HG03159 (cell line): ENCODE measurements around the gene STAG2.

Experiments used
- ATAC-seq: cut with Tn5 transposase; IDR thresholded peaks from one replicate; pipeline ENCODE4 v1.9.1; 2021; ENCODE audit warnings: mild to moderate bottlenecking, moderate library complexity; ENCODE audit not compliant: unreplicated experiment

Gene STAG2

DNA sequence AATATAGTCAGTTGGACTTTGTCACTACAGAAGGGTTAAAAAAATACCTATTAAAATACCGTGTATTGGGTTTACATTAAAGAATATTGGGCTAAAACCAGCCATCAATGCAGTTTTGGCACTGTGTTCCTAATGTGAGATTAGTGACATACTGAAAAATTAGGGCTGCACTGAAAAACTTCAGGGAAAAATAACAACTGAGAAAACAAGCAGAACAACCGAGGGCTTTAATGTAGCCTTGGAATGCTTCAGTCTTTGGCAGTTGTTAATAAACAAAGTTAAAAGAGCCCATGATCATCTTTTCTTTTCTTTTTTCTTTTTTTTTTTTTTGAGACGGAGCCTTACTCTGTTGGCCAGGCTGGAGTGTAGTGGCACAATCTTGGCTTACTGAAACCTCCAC lies 12.4 kb downstream of the STAG2 start:
- ATAC-seq: no peak

DNA sequence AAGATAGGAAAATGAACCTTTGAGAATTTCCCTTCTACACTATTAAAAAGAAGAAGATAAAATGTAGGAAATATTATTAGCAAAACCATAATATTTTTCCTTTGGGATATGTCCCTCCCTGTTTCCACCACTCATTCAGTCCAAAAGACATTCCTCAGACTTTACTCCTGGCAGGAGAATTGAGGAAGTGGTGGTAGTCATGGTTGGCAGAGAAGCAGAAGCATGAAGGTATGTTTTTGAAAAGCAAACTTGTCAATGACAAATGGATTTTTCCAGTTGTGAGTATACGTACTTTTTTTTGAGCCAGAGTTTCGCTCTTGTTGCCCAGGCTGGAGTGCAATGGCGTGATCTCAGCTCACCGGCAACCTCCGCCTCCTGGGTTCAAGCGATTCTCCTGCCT lies 13.7 kb downstream of the STAG2 start:
- ATAC-seq: no peak

DNA sequence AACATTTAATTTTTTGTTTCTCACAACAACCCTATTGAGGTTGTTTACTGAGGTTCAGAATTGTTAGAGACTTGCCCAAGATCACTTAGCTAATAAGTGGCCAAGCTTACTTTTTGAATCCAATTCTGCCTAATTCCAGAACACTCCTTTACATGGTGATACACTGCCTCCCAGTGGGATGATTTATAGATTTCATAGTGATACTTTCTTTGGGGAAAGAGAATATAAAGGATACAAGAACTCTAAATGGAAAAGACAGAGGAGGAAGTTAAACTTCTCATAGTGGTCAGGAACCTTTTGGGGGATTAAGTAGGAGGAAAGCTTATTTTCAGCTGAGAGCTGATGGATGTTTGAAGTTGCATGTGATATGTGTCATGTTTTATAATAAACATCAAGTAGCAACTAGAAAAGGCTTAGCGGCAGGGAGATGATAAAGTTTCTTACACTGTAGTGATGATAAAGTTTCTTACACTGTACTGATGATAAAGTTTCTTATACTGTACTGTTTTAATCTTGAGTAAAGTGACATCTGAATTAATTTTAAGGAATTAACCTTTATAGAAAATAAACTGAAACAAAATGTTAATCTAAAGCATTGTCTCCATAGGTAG lies 15.3 kb downstream of the STAG2 start:
- no peak for ATAC-seq

DNA sequence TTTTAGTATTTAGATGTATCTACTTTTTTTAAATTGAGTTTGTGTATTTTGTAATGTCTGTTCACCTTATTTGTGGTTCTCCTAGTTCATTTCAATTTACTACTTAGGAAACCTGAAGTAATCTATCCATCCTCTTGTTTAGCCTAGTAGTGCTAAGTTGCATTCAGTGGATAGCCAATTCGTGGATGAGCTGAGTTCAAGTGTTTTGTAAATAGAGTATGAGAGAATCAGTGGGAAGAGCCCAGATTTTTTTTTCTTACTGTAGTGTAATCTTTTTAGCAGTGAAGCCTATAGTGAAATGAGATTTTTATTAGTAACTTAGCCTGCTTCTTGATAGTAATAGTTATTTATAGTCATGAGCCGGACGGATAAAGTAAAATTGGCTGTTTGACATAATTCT lies 21.7 kb downstream of the STAG2 start:
- no peak for ATAC-seq

DNA sequence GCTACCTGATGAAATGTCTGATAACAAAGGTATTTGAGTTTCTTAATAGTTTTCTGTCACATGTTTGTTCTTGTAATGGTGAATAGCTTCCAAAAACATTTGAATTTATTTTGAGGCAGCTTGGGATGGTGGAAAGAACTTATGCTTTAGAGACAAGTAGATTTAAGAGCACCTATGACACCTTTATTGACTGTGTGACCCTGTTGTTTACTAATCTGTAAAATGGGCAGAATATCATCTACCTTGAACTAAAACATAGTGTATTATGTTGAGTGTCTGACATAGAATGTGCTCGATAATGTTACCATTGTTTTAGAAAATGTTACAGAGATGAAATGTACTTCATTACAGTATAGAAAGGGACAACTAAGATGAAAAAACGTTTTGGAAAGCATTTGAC lies 24.9 kb downstream of the STAG2 start:
- no peak for ATAC-seq

DNA sequence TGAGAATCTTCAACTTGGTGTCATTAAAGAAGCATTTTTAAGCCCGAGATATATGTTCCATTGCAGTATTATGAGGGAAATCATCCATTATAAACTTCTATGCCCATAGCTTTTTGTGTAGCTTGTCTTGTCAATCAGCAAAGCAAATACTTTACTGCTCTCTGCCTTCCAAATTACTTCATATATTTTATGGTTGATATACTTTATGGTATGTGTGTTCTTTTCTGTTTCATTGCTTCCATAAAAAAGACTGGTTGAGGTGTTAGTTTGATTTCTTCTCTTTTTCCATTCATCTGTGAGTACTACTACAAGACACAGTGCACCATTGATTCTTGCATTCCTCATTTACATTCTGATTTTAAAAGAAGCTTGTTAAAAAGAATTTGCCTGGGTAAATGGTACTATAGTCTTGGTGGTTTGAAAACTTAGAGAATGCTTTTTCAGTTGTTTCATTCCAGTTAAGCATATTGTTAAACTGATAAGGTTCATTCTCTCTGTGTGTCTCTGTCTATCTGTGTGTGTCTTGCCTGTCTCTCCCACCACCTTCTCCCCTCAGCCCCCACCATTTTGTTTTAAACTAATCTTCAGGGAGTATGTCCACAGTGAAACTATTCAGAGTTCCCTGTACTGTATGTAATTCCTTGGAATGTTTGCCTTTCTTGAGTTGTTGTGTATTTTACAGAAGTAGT lies 27.1 kb downstream of the STAG2 start:
- no peak for ATAC-seq

DNA sequence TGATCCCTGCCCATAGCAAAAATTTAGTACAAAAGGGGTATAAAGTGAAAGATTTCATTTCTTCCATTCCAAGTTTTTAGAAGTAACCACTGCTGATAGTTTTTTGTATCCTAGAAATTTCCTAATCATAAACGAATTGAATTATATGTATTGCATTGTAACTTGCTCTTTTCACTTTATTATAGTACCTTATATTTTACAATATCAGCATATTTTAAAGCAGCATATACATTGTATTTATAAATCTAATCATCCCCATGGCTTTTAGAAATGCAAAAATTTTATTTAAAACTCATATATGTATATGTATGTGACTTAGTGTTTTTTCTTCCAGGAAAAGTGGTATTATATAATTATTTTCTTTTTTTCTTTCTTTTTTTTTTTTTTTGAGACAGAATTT lies 27.7 kb downstream of the STAG2 start:
- ATAC-seq: no peak

DNA sequence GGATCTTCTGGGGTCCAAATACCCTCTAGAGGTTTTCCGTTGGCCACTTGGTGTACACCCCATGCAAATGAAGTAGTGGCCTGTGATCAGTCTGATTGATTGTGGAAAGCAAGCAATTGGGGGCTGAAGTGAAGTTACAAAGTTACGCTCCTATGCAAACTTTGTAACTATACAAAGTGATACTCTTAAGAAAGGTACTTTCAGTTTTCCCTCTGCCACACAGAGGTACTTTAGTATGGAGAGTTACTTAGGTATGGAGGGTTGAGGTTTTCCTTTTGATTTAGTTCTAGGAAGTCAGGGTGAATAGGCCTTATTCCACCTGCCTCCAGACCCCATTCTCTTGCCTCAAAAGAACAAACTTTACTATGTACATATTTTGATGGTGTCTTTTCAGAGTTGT lies 28.7 kb downstream of the STAG2 start:
- no peak for ATAC-seq

DNA sequence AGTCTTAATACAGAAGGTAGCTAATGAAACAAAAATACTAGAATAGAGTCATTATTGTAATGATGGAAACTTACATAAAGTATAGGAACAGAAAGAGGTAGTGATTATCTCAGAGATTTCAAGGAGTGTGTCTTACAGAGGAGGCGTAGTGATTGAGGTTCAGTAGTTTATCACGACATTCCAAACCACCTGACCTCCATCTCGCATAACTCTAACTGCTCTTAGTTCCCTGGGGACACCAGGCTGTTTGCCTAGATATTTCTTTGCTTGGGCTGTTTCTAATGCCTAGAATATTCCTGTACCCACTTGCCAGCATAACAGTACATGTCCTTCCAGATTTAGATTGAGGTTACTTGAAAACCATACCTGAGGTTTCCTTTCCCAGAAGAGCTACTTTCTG lies 29.1 kb downstream of the STAG2 start:
- no peak for ATAC-seq

DNA sequence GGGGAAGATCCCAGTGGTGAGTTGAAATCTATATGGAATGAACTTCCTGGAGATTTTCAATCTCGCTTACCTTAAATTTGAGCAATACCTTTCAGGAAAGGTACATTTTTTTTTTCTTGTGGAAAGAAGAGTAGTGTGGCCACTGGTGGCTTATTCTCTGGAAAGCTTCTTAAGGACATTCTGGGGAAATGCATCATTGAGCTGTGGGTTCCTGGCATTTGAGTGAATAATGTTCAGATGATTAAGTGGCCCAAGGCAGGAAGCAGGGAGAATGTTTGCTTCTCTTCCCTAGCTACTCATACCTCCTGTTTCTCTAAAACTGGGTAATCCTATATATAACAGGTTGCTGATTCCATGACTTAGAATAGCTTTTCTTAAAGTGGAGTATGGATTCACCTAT lies 31.8 kb downstream of the STAG2 start:
- no peak for ATAC-seq

DNA sequence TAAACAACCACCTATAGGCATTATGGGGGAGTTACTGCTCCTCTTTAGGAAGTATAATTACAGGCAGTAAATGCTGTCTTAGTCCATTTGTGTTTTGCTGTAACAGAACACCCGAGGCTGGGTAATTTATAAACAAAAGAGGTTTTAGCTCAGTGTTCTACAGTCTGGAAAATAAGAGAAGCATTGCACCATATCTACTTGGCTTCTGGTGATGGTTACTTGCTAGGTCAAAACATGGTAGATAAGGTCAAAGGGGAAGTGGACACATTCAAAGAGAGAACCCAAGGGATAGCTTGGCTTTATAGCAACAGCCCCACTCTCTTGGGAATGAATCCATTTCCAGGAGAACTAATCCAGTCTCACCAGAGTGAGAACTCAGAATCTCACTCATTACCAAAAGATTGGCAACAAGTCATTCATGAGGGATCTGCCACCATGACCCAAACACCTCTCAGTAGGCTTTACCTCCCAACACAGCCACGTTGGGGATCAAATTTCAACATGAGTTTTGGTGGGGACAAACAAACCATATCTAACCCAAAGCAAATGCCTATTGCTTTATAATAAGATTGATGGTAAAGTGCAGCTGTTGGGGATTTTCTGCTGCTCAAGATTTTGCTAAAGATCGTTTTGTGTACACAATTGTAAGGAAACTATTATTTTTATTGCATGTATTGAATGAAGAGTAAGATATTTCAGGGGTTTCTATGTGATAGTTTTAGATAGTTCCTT lies 32.6 kb downstream of the STAG2 start:
- no peak for ATAC-seq

DNA sequence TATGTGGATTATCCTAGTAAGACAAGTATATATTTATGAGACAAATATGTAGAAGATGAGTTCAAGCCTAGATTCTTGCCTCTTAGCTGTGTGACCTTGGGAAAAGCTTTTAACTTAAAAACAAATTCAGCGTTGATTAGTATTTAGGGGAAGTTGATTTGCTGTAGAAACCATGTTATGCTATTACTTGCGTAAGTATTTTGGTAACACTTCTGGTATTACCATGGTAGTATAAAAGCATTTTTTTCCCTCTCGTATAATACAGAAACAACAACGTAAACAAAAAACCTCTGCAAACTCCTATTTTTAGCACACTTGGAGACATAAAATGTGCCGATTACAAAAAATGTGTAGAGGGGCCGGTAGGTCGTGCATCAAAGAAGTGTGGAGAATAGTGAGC lies 33.2 kb downstream of the STAG2 start:
- no peak for ATAC-seq

DNA sequence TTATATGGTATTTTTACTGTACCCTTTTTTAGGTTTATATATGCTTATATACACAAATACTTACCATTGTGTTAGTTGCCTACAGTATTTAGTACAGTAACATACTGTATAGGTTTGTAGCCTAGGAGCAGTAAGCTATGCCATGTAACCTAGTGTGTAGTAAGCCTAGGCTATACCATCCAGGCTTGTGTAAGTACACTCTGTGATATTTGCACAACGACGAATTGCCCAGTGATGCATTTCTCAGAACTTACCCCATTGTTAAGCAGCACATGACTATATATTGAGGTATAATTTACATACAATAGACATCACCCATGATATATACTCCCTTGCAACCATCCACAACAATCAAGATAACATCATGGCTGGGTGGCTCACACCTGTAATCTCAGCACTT lies 40.1 kb downstream of the STAG2 start:
- no peak for ATAC-seq

DNA sequence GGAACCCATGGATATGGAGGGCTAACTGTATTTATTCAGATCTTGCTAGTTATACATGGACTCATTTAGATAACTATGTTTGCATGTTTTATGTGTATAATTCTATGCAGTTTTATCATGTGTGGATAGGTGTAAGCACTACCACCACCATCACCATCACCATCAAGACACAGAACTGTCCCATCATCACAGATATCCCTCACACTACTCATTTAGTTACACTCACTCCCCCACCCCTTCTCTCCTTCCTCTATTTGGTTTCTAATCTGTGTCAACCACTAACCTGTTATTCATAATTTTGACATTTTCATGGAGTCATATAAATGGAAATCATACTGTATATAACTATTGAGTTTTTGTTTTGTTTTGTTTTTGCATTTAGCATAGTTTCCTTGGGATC lies 43.7 kb downstream of the STAG2 start:
- ATAC-seq: no peak

DNA sequence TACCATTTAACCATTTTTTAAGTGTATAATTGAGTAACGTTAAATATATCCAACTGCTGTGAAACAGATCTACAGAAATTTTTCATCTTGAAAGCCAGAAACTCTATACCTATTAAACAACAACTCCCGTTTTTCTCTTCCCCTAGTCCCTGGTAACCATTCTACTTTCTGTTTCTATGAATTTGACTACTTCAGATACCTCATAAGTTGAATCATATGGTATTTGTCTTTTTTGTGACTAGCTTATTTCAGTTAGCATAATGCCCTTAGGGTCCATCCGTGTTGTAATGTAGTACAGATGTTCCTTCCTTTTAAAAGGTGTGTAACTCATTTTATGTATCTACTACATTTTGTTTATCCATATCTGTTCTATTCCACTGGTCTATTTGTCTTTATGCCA lies 48.7 kb downstream of the STAG2 start:
- ATAC-seq: no peak

DNA sequence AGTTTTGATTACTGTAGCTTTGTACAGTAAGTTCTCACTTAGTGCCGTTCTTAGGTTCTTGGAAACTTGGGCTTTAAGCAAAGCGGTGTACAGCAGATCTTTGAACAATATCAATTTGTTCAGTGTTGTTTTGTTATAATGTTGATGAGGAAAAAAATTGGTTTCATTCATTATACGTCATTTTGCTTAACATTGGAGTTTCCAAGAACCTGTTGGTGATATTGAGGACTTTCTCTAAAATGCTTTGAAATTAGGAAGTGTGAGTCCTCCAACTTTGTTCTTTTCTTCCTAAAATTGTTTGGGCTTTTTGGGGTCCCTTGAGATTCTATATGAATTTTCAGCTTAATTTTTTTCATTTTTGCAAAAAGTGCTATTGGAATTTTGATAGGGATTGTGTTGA lies 49.1 kb downstream of the STAG2 start:
- ATAC-seq: no peak

DNA sequence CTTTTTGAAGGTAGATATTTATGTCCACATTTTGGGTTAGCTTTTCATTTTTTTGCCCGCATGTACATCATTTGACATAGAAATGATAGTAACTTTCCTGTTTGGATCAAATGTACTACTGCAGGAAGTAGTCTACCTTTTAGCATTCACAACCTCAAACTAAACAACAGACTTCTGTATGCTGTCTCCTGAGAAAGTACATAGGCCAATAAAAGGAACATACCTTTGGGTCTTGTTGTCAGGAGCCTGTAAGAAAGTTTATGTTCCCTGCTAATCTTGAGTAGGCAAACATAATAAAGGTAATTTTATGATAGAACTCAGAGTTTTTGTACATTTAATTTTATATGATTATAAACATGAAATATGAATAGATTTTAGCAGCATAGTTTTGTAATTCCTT lies 54.2 kb downstream of the STAG2 start:
- ATAC-seq: no peak

DNA sequence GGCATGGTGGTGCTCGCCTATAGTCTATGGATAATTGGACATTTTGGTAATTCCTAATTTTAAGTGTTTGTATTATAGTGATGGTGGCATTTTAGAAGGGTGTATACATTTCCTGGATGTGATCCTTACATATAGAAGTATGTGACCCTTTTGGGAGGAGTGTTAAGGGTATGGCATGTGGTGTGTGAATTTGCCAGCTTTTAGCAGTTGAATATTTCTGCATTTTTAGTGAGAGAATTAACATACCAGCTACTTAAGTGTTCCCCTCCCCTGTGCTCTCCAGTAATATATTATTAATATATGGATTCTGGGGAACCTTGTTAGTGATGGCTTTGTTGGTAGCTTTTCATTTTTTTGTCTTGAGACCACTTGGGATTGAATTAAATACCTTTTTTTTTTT lies 55.3 kb downstream of the STAG2 start:
- ATAC-seq: no peak

DNA sequence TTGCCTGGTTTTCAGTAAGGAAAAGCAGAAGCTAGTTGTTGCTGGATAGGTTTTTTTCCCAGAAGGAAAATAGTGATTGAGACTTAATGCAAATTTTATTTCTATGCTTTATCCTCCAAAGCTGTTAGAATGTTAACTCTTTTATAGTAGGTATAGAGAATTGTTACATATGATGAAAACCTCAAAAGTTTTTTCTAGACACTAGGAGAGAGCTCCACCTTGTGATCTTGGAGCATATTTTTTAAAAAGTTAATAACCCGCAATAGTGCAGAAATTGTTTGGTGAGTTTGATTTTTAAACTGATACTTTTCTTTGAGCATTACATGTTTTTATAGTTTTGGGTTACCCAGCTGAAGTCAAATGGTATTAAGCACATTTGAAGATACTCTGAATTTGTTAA lies 56.5 kb downstream of the STAG2 start:
- ATAC-seq: no peak

DNA sequence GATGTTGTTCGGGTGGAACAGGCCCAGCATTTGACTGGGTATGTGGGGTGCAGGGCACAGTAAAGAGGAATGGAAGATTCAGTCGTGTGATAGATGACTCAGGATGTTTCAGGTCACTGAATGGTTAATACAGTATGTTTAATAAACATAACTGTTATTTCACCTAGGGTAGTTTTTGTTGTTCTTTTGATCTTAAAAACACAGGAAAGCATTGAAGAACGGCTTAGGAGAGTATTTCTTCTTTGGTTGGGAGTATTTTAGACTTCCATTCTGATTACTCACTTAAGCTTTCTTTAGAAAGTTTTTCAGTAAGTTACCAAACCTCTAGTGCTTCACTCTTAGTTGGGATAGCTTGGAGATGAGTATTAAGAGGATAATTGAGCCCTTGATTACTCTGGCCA lies 62.3 kb downstream of the STAG2 start:
- ATAC-seq: no peak

DNA sequence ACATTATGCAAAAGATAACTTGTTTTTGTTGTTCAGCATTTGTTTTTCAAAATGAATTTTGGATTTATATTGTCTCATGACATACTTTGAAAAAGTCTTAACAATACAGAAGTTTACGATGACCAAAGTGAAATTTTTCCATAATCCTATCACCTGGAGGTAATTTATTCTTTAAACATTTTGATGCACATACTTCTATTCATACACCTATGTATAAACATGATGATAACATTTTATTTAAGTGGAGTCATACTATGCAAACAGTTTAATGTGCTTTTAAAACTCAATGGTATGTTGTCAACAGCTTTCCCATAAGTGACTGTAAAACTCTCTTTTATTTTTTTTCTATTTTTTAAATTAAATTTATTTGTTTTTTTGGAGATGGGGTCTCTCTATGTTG lies 65.0 kb downstream of the STAG2 start:
- no peak for ATAC-seq

DNA sequence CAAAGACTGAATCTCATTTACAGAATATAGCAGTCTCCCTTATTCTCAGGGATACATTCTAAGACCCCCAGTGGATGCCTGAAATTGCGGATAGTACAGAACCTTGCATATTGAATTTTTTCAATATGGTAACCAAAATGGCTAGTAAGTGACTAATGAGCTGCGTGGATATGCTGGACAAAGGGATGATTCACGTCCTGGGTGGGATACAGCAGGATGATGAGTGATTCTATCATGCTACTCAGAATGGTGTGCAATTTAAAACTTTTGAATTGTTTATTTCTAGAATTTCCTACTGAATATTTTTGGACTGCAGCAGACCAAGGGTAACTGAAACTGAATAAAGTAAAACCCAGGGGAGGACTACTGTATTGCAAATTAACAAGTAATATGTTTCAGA lies 66.7 kb downstream of the STAG2 start:
- no peak for ATAC-seq
